Umbilical cord (tissue), 2 donors: ENCODE data around the gene SERTAD2. TPM values are rescaled to one million over a fixed set of nuclear protein-coding genes. Genes with fewer than 3 reads are reported as not detected.

Experiments
- DNase-seq: peaks from one replicate; pipeline ENCODE4 v3.0.0-alpha.2; 2015; ENCODE audit warnings: low spot score
- total RNA-seq: library from RNA; depleted of rRNA; stranded (reverse); fragments of >200 nt; gene quantifications from one replicate; pipeline ENCODE4 v1.2.3, GENCODE V29; 2014; ENCODE audit warnings: low replicate concordance; ENCODE audit not compliant: insufficient read depth

SERTAD2 gene
- total RNA-seq, 1 donor from 2014 or later: 6.3 TPM

DNA sequence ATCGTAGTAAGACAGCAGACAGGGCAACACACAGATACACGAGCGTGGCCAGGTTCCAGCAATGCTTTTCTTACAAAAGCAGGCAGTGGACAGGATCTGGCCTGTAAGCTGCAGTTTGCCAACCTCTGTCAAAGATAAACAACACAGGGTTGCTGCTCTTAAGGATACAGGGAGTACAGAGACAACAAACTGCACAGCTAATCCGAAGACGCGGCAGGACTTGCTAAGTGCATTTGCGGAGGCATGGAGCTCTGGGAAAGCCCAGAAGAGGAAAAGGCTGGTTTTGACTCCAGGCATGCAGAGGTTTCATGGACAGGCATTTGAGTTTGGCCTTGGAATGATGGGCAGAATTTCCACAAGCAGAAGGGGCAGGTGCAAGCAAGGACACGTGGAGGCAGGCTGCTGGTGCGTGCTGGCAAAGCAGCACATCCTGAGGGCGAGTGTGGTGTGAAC, 24.4 kb downstream of the SERTAD2 start:
- DNase-seq: peak; percentile 86

DNA sequence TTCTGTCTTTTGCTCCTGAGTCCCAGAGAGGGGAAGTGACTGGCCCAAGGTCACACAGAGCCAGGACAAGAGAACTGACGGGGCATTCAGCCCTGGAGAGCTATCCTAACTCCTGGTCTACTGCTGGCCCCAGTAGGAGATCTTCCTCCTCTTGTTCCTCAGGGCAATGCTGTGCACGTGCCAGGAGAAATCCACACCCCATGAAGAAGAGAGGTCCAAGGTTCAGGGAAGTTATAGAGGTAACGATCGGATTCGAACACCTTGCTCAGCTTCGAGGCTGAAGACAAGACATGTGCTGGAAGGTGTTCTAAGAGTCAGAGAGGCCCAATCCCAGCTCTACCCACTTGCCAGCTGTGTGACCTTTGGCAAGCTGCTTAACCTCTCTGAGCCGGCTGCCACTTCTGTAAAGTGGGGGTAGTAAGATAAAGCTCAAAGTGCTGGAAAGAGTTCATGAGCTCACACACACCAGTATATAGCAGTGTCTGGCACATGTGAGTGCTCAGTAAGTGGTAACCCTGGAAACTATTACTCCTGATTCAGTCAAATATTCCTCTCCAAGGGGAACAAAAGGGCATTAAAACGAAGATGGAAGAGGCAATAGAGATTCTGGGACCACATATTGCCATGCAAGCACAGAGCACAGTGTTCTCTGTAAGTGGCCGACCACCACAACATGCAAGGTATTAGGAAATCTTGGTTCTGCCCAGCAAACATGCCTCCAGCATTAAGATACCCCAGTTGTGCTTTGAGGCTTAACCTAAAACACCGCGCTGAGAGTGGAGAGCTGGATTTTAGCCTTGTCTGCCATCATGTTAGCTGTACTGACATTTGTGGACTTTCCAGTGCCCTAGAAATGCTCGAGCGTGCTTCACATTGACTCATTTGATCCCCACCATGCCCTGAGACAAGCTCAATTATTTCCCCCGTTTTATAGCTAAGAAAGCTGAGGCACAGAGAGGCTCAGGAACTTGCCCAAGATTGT, 25.6 kb downstream of the SERTAD2 start:
- no peak for DNase-seq

- DNase-seq: peak; percentile 27
Measured at GRCh38 chr2:64626963-64627760, 26.6 kb downstream of the SERTAD2 start.

- no peak for DNase-seq
Measured at GRCh38 chr2:64626146-64626809, 27.4 kb downstream of the SERTAD2 start.

DNA sequence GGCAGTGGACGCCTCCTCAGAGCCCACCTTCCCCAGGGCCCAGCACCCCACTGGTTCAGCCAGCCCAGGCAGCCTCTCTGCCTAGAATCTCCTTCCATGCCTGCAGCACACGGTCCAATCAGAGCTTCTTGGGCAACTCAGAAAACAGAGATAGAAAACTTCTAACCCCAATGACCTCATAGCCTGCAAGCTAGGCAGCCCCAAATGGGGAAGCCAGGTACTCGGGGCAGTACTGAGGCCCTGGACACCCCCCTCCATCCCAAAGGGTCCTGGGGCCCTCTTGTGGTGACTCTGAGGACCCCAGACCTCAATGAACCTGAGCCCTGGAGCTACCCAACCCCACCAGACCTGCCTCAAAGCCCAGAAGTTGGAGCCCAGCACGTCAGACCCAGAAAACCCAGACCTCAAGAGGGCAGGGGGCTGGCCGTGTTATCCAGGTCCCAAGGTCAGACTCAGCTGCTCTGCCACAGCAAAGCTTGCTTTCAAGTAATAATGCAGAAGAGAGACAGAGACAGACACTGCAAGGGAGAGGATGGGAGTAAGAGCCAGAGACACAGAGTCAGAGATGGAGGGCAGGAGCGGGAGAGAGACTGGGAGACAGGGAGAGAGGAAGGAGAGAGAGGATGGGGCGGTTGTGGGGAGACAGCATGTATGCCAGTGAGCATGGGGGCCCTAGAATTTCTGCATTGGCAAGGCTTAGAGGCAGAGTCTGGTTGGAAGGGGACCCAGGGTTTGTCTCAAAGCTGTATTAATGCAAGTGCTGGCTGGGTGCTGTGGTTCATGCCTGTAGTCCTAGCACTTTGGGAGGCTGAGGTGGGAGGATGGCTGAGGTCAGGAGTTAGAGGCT, 28.2 kb downstream of the SERTAD2 start:
- no peak for DNase-seq

- no peak for DNase-seq
Measured at GRCh38 chr2:64624862-64625261, 28.9 kb downstream of the SERTAD2 start.

DNA sequence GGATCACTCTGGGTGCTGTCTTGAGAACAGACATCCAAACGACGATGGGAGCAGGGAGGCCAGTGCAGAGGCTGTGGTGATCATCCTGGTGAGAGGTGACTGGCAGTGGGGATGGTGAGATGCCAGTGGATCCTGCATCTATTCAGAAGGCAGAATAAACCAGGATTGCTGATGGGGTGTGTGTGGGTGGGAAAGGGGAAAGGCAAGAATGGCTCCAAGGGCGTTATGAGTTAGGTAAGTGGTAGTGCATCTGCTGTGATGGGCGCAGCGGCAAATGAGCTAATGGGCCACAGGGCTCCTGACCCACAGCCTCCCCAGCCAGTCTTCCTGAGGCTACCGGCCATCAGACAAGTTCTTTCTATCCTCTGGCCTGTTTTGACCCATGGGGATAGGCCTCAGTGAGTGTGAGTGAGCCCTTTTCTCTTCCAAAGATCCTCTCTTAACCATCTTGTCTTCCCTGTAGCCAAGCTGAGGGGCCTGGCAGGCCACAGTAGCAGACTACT, 29.6 kb downstream of the SERTAD2 start:
- DNase-seq: no peak

GRCh38 chr2:64623242-64623850, 30.4 kb downstream of the SERTAD2 start:
- no peak for DNase-seq

- DNase-seq: no peak
Measured at GRCh38 chr2:64622443-64623241, 31.1 kb downstream of the SERTAD2 start.

DNA sequence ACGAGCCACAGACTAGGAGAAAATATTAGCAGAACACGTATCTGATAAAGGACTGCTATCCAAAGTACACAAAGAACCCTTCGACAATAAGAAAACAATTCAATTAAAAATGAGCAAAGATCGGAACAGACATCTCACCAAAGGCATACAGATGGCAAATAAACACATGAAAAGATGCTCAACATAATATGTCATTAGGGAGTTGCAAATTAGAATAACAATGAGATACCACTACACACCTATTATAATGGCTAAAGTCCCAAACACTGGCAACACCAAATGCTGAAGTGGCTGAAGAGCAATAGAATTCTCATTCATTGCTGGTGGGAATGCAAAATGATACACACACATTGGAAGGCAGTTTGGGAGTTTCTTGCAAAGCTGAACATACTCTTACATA, 33.1 kb downstream of the SERTAD2 start:
- DNase-seq: no peak

DNA sequence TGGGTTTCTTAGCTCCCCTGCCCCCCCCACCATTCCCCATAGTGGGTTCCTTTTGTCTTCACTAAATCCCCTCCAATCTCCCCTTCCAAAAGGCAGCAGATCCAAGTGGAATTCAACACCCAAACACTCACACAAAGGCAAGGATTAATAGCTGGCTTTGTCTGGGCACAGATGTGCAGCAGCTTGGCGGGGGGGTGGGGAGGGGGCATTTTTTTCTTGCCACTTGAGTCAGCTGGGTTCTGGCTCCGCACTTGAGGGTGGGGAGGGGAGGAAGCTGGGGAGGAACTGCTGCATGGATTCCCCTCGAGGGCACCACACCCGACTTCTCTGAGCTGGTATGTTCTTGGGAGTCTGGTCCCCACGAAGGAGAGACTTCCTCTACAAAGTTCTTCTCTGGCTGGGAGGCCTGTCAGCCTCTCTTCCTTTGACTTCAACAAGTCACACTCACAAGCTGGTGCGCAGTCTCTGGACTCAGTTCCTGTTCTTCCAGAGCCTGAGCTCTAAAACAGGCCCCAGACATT, 36.0 kb downstream of the SERTAD2 start:
- DNase-seq: no peak

DNA sequence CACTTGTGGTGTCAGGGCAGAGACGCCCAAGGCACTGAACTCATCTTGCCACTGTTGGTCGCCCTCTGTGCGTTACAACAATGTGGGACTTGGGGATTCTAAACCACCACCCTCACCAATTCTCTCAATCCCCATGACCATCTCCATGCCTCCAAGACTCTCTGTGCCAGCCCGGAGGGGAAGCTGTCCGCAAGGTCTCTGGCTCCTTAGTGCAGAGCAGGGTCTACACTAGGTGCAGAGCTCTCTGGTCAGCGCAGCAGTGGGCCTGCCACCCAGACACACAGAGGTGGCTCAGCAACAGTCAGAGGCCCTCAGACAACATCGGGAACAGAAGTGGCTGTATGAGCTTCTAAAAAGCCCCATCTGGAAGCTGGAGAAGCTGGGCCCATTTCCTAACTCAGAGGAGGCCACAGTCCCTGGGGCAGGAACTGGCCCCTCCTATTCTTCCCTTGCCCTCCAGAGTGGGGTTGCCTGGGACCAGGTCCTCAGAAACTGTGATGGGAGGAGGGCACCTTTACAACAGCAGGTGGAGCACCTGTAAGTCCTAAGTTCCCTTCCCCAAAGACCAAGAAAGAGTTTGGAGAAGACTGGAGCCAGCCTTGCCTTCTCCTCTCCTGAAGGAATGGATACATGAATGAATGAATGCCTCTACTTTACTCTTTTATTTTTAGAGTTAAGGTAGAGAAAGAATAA, 37.7 kb downstream of the SERTAD2 start:
- DNase-seq: no peak

DNA sequence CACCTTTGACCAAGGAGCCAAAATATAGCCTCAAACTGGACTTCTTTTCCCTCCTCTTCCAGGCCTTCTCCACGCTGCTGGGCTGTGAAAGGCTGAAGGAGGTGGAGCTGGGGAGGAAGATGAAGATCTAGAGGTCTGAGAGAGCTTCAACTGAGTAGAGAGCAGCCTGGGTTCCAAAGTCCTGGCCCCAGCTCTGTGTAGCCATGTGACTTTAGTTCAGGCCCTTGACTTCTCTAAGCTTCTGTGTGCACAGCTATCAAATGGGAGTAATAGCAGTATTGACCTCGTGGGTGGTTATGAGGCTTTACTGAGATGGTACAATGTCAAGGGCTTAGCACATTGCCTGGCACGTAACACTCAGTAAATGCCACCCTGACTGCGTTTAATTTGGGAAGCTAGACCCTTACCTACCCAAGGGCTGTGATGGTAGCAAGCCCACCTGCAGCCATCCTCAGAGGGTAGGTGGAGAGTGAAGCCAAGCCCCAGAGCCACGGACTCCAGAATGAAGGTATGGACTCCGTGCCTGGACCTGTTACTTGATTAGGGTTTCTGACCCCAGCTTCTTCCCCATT, 38.4 kb downstream of the SERTAD2 start:
- no peak for DNase-seq

DNA sequence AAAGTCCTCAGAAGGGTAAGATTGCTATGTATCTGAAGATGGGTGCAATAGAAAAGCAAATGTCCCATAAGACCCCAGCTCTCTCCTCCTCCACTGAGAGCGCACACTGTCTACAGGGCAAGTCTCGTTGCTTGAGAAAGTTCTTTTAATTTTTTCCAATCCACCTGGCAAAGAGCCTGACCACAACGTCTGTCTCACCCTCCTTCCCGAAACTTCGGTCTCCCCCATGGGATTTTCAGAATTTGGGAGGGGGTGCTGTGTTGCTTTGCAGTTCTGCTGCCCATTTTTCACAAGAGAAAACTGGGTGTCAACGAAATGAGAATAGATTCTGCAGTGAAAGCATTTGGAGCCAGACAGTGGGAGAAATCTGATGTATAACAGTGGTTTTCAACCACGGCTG, 40.4 kb downstream of the SERTAD2 start:
- no peak for DNase-seq

DNA sequence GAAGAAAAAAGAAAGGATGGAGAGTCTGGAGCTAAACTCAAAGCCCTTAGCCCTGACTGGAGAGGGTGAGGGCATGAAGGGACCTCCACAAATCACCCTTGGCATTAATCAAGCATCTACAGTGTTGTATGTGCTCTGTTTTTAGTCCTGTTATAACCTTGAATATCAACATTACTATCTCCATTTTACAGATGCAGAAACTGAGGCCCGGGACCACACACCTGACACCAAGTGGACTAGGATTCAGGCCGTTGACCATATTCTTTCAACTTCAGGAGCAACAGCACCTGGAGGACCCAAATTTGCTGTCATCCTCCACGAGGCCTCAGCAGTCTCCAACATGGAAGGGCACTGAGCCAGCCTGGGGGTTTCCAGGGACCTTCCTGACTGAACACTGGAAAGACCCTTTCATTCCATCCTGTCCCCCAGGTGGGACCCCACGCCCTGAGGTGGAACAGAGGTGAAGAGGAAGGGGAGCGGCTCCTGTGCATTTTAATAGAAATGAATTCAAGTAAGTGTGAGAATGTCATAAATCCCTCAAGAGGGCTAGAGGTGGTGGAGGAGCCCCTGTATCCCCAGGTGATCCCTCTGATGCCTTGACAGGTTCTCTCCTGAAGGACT, 41.0 kb downstream of the SERTAD2 start:
- DNase-seq: no peak

DNA sequence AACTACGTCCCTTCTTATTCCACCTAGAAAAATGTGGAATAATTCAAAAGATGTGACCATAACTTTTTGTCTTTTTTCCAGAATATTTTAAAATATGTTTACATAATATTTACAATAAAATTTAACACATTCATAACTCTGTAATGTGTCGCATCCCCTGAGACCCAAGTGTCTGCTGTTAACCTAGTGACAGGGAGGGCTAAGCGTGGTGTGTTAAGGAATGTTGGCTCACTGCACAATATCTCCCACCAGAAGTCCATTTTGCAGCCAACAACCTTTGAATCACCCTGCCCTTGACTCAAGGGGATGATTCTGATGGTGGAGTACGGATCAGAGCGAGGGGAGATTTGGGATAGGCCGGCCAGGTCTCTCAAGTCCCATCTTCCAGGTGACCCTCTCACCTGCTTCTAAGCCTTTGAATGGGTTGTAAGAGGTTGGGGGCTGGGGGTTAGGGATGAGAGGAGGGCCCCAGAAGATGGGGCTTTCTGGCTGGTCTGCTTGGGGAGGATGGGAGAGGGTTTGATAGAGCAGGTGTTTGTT, 43.3 kb downstream of the SERTAD2 start:
- DNase-seq: no peak

DNA sequence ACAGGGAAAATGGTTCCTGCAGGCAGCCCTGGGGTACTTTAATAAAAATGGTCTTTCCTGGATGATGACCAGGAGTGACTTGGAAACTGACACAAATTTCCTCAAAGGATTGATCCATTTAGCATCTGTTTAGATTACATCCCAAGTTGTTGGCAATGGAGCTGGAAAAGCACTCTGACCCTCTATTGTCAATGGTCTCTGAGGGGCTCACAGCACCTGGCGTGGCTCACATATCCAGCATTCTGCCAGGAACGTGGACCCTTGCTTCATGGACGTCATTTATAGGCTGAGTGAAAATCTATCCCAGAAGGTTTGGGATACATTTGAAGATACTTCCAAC, 43.8 kb downstream of the SERTAD2 start:
- no peak for DNase-seq
